GM23248 (cell line): ENCODE measurements around the gene CACNG4.

Experiments
- EZH2 ChIP-seq: fragments of 200-600 bp; sonication (generic); IDR thresholded peaks from 2 replicates; pipeline ENCODE4 v1.6.1; 2018; ENCODE audit warnings: antibody characterized with exemption, mild to moderate bottlenecking; ENCODE audit not compliant: insufficient read depth, poor library complexity, severe bottlenecking
- EZH2phosphoT487 ChIP-seq: fragments of 200-600 bp; sonication (generic); IDR thresholded peaks from 2 replicates; pipeline ENCODE4 v1.6.1; 2018; ENCODE audit warnings: antibody characterized with exemption, moderate library complexity, mild to moderate bottlenecking, low read depth; ENCODE audit not compliant: insufficient read depth

DNA sequence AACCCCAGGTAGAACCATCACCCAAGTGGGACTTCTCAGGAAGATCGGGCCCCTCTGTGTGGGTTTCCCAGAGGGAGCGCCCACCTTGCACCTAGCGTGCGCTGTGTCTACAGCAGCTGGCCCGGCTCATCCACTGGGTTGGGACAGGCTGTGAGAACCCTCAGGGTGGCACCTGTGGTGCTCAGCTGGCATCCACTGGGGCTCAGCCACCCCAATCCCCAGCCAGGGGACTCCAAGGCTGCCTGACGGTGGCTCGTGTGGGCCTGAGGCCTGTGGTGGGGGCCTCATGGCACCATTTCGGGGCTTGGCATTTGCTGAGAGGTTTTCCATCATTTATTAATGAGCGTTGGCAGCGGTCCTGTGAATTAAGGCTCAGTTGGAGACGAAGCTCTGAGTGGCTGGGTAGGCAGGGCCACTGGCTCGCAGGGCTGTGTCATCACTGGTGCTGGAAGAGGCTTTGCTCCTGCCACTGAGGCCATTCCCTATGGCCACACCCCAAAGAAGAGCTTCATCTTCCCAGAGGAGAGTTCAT, 28.5 kb downstream of the CACNG4 start:
- TF ChIP-seq EZH2 (no peak), EZH2phosphoT487 (no peak)
